Measurements from ENCODE around the gene STYXL1. TPM values are rescaled to one million over a fixed set of nuclear protein-coding genes. Genes with fewer than 3 reads are reported as not detected.

Gene STYXL1
- total RNA-seq, 2 donors from 2014 or later = 69.8 to 72.0 TPM

DNA sequence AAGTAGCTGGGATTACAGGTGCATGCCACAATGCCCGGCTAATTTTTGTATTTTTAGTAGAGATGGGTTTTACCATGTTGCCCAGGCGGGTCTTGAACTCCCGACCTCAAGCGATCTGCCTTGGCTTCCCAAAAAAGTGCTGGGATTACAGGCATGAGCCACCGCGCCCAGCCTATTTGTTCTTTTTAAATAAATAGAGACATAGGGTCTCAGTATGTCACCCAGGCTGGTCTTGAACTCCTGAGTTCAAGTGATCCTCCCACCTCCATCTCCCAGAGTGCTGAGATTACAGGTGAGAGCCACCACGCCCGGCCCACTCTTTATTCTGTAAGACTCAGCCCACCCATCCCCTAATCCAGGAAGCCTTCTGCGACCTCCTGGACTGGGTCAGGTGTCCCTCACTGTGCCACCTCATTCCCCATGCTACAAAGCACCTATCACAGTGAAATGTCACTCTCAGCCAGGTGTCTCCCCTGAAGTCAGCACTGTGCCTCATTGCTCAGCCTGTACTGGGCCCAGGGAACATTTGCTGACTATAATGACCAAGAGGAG is 56.2 kb downstream of the STYXL1 start:
- Histone ChIP-seq H3K9me3 (ENCODE audit: control insufficient read depth, low read length) (no peaks in the 10 kb centered on the region), H3K4me3 (ENCODE audit: low read length) (no peak overlapping the region), H3K36me3 (ENCODE audit: control insufficient read depth, insufficient read depth, low read length) (peaks cover 15% of the 10 kb centered on the region), H3K27me3 (ENCODE audit: control insufficient read depth, insufficient read depth, low read length, poor library complexity, severe bottlenecking) (no peaks in the 10 kb centered on the region), H3K4me1 (ENCODE audit: control insufficient read depth, insufficient read depth, low read length) (peaks cover 9% of the 10 kb centered on the region), H3K27ac (ENCODE audit: low read depth, low read length) (no peak overlapping the region), H3K9ac (ENCODE audit: extremely low read depth, low read length, poor library complexity, severe bottlenecking) (no peak overlapping the region)
- Mint-ChIP-seq H3K9me3 (no peaks in the 10 kb centered on the region), H3K27me3 (ENCODE audit: insufficient read depth) (no peaks in the 10 kb centered on the region), H3K4me3 (no peak overlapping the region), H3K36me3 (ENCODE audit: low read depth) (peaks cover 23% of the 10 kb centered on the region), H3K4me1 (peaks cover 22% of the 10 kb centered on the region), H3K27ac (no peak overlapping the region)
- DNase-seq = peak; percentile 47
- 95 to 100% methylated on average over 4 to 9 of the region's 9 CpGs for WGBS, 2 experiments (ENCODE audit: insufficient coverage in 1 of 2, insufficient read length in 1 of 2)
- TF ChIP-seq, protein P1, sequence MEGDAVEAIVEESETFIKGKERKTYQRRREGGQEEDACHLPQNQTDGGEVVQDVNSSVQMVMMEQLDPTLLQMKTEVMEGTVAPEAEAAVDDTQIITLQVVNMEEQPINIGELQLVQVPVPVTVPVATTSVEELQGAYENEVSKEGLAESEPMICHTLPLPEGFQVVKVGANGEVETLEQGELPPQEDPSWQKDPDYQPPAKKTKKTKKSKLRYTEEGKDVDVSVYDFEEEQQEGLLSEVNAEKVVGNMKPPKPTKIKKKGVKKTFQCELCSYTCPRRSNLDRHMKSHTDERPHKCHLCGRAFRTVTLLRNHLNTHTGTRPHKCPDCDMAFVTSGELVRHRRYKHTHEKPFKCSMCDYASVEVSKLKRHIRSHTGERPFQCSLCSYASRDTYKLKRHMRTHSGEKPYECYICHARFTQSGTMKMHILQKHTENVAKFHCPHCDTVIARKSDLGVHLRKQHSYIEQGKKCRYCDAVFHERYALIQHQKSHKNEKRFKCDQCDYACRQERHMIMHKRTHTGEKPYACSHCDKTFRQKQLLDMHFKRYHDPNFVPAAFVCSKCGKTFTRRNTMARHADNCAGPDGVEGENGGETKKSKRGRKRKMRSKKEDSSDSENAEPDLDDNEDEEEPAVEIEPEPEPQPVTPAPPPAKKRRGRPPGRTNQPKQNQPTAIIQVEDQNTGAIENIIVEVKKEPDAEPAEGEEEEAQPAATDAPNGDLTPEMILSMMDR (conservative IDR thresholded peaks at IDR 0.05) = no peak

DNA sequence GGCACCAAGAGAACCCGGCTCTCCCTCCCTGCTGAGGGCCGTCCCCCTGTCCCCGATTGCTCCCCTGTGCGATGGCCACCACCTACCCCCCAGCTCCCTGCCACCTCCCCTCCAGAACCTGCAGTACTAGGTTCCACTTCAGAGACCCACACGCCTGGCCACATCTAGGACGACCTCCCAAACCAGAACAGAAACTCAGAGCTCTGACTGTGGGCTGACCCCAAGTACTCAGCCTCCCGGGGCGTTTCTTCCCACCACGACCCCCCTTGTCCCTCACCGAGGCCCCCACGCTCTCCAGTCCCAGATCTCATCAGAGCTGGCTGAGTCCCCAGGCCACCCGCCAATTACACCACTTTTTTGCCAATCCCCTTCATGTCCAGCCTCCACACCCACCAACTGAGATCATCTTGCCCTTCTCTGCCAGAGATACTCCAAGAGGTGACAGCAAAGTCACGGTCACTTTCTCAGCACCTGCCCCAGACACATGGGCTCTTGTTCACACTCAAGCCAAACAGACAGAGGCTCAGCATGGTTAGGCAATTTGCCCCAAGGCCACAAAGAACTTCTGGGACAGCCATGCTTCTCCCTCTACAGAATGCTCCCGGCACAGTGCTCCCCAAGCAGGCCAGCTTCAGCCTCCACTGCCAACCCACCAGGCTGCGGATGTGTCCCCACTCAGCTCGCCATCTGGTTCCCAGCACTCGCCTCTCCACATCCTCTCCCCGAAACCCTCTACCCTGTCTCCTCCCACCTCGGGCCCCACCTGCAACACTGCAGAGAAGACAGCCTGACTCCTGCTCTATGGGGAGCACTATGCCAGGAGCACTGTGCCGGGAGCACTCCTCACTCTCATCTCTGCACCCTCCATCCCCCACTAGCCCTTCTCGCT is 58.1 kb downstream of the STYXL1 start:
- H3K27ac Mint-ChIP-seq = no peak overlapping the region

More for the DNA sequence above, 58.1 kb downstream of the STYXL1 start:
- Mint-ChIP-seq H3K4me3 (no peak overlapping the region), H3K4me1 (peaks cover 20% of the 10 kb centered on the region), H3K27me3 (ENCODE audit: insufficient read depth) (no peaks in the 10 kb centered on the region), H3K36me3 (ENCODE audit: low read depth) (peaks cover 9% of the 10 kb centered on the region), H3K9me3 (no peaks in the 10 kb centered on the region)
- Histone ChIP-seq H3K27ac (ENCODE audit: low read depth, low read length) (no peak overlapping the region), H3K27me3 (ENCODE audit: control insufficient read depth, insufficient read depth, low read length, poor library complexity, severe bottlenecking) (no peaks in the 10 kb centered on the region), H3K4me1 (ENCODE audit: control insufficient read depth, insufficient read depth, low read length) (peaks cover 9% of the 10 kb centered on the region), H3K9me3 (ENCODE audit: control insufficient read depth, low read length) (no peaks in the 10 kb centered on the region), H3K36me3 (ENCODE audit: control insufficient read depth, insufficient read depth, low read length) (peaks cover 6% of the 10 kb centered on the region), H3K4me3 (ENCODE audit: low read length) (no peak overlapping the region), H3K9ac (ENCODE audit: extremely low read depth, low read length, poor library complexity, severe bottlenecking) (no peak overlapping the region)
- WGBS, 2 experiments (ENCODE audit: insufficient coverage in 1 of 2, insufficient read length in 1 of 2) = 78 to 86% methylated on average over 10 to 21 of the region's 21 CpGs
- DNase-seq = no peak
- TF ChIP-seq, protein P1 (conservative IDR thresholded peaks at IDR 0.05) = no peak
